OCI-LY3 (cell line): Measurements from ENCODE around the gene DENND1A.

Experiments used
- EZH2phosphoT487 ChIP-seq: fragments of 200-600 bp; shearing (Covaris generic); IDR thresholded peaks from 2 replicates; pipeline ENCODE4 v1.6.1; 2018; ENCODE audit warnings: antibody characterized with exemption, mixed run types, low read depth
- TF ChIP-seq, protein P1 (sequence below): fragments of 200-600, 300-600 bp; sonication (generic); IDR thresholded peaks from 2 replicates; pipeline ENCODE4 v1.5.1; 2014; ENCODE audit warnings: antibody characterized with exemption, low read length, low read depth

DNA sequence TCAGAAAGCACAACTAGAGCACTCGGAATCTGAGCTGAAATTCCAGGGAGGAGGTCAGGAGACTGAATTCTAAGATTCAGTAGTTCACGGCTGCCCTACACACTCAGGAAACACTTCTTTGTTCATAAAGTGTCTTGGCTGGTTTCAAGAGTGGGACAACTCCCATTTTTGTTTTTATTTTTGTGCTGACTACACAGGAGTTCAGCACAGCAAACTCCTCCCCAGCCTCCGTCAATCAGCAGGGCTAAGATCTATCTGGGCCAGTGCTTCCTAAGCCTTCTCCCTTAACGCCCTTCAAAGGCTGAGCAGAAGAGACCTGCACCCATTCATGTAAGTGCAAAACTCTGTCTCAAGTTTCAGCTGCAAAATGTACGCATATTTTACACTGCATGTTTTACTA lies 323.8 kb downstream of the DENND1A start:
- TF ChIP-seq, protein P1, sequence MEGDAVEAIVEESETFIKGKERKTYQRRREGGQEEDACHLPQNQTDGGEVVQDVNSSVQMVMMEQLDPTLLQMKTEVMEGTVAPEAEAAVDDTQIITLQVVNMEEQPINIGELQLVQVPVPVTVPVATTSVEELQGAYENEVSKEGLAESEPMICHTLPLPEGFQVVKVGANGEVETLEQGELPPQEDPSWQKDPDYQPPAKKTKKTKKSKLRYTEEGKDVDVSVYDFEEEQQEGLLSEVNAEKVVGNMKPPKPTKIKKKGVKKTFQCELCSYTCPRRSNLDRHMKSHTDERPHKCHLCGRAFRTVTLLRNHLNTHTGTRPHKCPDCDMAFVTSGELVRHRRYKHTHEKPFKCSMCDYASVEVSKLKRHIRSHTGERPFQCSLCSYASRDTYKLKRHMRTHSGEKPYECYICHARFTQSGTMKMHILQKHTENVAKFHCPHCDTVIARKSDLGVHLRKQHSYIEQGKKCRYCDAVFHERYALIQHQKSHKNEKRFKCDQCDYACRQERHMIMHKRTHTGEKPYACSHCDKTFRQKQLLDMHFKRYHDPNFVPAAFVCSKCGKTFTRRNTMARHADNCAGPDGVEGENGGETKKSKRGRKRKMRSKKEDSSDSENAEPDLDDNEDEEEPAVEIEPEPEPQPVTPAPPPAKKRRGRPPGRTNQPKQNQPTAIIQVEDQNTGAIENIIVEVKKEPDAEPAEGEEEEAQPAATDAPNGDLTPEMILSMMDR: no peak
- TF ChIP-seq EZH2phosphoT487: no peak
